Measurements from ENCODE around the gene PGM3. TPM values are rescaled to one million over a fixed set of nuclear protein-coding genes. Genes with fewer than 3 reads are reported as not detected.

Gene PGM3
- polyA plus RNA-seq, 1 of the 3 experiments (the other 2 are of a cell fraction) = 24.2 TPM

DNA sequence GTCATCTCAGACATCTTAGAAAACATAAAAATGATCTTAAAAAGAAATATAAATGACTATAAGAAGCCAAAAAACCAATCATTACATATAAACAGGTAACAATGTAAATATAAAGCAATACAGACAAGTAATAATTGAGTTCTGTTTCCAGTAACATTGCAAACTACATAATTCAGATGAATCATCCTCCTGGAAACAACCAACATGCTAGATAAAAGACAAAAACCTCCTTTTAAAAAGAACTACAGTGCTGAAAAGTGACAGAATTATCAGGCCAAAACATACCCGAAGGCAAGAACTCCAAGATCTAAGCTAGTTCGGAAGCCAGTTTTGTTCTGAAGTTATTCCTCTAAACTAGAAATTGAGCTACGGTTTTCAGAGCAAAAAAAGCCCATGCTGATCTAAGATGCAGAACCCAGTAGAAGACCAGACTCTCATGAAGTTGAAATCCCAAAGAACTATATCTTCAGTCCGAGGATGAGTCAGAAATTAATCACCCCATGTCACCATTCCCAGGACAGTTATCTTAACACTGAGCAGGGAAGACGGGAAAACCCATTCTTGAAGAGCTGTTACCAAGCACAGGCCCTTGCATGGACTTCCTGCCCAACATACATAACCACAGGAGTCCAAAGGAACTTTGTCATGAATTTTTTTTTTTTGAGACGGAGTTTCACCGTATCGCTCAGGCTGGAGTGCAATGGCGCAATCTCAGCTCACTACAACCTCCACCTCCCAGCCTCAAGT, 9.8 kb downstream of the PGM3 start (continued):
- TF ChIP-seq, protein P1, sequence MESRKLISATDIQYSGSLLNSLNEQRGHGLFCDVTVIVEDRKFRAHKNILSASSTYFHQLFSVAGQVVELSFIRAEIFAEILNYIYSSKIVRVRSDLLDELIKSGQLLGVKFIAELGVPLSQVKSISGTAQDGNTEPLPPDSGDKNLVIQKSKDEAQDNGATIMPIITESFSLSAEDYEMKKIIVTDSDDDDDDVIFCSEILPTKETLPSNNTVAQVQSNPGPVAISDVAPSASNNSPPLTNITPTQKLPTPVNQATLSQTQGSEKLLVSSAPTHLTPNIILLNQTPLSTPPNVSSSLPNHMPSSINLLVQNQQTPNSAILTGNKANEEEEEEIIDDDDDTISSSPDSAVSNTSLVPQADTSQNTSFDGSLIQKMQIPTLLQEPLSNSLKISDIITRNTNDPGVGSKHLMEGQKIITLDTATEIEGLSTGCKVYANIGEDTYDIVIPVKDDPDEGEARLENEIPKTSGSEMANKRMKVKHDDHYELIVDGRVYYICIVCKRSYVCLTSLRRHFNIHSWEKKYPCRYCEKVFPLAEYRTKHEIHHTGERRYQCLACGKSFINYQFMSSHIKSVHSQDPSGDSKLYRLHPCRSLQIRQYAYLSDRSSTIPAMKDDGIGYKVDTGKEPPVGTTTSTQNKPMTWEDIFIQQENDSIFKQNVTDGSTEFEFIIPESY (IDR thresholded peaks at IDR 0.05; ENCODE audit: borderline replicate concordance, low read depth) = no peak
- TF ChIP-seq CHD2 (IDR thresholded peaks at IDR 0.05; ENCODE audit: low read length, partially characterized antibody) (no peak), JUND (IDR thresholded peaks at IDR 0.05) (peak; percentile 75), YY1 (IDR thresholded peaks at IDR 0.05; ENCODE audit: low read depth) (no peak), SIN3A (IDR thresholded peaks at IDR 0.05; ENCODE audit: borderline replicate concordance, low read depth, low read length) (0 out of 2 replicates have a peak, but pooled peaks have one; percentile 48), SMC3 (IDR thresholded peaks at IDR 0.05; ENCODE audit: low read depth, low read length) (no peak), FOXM1 (IDR thresholded peaks at IDR 0.05; ENCODE audit: low read depth) (no peak), POLR2AphosphoS5 (IDR thresholded peaks at IDR 0.05; ENCODE audit: low read depth, low read length) (peak; percentile 42; the same call in 1 of the 2 replicates), TAF1 (IDR thresholded peaks at IDR 0.05; ENCODE audit: borderline replicate concordance, low read depth, low read length) (no peak), ELF1 (IDR thresholded peaks at IDR 0.05) (no peak), NFIC (IDR thresholded peaks at IDR 0.05; ENCODE audit: borderline replicate concordance) (peak; percentile 12; the same call in 1 of the 2 replicates), RFX5 (IDR thresholded peaks at IDR 0.05; ENCODE audit: low read length) (no peak), FOXJ3 (CRISPR knock-in tag; IDR thresholded peaks at IDR 0.05) (no peak), GATA2 (CRISPR knock-in tag; IDR thresholded peaks at IDR 0.05) (no peak), EZH2phosphoT487 (IDR thresholded peaks at IDR 0.05; ENCODE audit: borderline replicate concordance, low read depth) (no peak), MEF2A (IDR thresholded peaks at IDR 0.05; ENCODE audit: borderline replicate concordance, low read depth) (no peak), GABPA (IDR thresholded peaks at IDR 0.05; ENCODE audit: low read depth) (no peak), TEAD4 (IDR thresholded peaks at IDR 0.05; ENCODE audit: borderline replicate concordance, insufficient read depth) (no peak), MXI1 (IDR thresholded peaks at IDR 0.05; ENCODE audit: low read depth, low read length) (no peak)
- TF ChIP-seq, protein P2, sequence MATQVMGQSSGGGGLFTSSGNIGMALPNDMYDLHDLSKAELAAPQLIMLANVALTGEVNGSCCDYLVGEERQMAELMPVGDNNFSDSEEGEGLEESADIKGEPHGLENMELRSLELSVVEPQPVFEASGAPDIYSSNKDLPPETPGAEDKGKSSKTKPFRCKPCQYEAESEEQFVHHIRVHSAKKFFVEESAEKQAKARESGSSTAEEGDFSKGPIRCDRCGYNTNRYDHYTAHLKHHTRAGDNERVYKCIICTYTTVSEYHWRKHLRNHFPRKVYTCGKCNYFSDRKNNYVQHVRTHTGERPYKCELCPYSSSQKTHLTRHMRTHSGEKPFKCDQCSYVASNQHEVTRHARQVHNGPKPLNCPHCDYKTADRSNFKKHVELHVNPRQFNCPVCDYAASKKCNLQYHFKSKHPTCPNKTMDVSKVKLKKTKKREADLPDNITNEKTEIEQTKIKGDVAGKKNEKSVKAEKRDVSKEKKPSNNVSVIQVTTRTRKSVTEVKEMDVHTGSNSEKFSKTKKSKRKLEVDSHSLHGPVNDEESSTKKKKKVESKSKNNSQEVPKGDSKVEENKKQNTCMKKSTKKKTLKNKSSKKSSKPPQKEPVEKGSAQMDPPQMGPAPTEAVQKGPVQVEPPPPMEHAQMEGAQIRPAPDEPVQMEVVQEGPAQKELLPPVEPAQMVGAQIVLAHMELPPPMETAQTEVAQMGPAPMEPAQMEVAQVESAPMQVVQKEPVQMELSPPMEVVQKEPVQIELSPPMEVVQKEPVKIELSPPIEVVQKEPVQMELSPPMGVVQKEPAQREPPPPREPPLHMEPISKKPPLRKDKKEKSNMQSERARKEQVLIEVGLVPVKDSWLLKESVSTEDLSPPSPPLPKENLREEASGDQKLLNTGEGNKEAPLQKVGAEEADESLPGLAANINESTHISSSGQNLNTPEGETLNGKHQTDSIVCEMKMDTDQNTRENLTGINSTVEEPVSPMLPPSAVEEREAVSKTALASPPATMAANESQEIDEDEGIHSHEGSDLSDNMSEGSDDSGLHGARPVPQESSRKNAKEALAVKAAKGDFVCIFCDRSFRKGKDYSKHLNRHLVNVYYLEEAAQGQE (IDR thresholded peaks at IDR 0.05; ENCODE audit: low read depth, low read length) = 0 out of 2 replicates have a peak, but pooled peaks have one; percentile 34
- TF ChIP-seq, protein P3, sequence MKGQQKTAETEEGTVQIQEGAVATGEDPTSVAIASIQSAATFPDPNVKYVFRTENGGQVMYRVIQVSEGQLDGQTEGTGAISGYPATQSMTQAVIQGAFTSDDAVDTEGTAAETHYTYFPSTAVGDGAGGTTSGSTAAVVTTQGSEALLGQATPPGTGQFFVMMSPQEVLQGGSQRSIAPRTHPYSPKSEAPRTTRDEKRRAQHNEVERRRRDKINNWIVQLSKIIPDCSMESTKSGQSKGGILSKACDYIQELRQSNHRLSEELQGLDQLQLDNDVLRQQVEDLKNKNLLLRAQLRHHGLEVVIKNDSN (IDR thresholded peaks at IDR 0.05; ENCODE audit: borderline replicate concordance, low read depth) = 0 out of 2 replicates have a peak, but pooled peaks have one; percentile 15
